NCI-H1930 (cell line): ENCODE data around the gene CPB2.
A peak's percentile ranks its signal among the peaks of the same experiment; 100 is the strongest.

Source experiments
- DNase-seq, 2 experiments: peaks; one replicate each; lab custom pipeline; 2025; lab: John Stamatoyannopoulos, UW

Gene CPB2

GRCh38 chr13:46104868-46105267, at the start of gene CPB2:
Gene CPB2, minus strand, starts transcription at chr13:46105033. Its CDS starts 24 bp downstream, at chr13:46105009.
- no peak for DNase-seq

GRCh38 chr13:46154136-46154801, 49.4 kb upstream of the CPB2 start:
- DNase-seq, result no peak

- DNase-seq, result no peak
These were observed 47.9 kb upstream of the CPB2 start for GRCh38 chr13:46152627-46153328.

GRCh38 chr13:46150134-46150693, 45.4 kb upstream of the CPB2 start:
- DNase-seq, result no peak

- DNase-seq, result no peak
These were observed 44.7 kb upstream of the CPB2 start for GRCh38 chr13:46149272-46150133.

- peak; percentile 42 to 54 for DNase-seq
These were observed 42.1 kb upstream of the CPB2 start for GRCh38 chr13:46146898-46147297.

GRCh38 chr13:46145950-46146349, 41.1 kb upstream of the CPB2 start:
- no peak for DNase-seq

GRCh38 chr13:46145135-46145534, 40.3 kb upstream of the CPB2 start:
- DNase-seq, result no peak

GRCh38 chr13:46143184-46143701, 38.4 kb upstream of the CPB2 start:
- DNase-seq, result peak; percentile 30 to 45

- DNase-seq, result peak; percentile 72 to 75
These were observed 37.9 kb upstream of the CPB2 start for GRCh38 chr13:46142776-46143175.

- no peak for DNase-seq
These were observed 35.2 kb upstream of the CPB2 start for GRCh38 chr13:46140044-46140443.

GRCh38 chr13:46137627-46138317, 32.9 kb upstream of the CPB2 start:
- no peak for DNase-seq

- DNase-seq, result no peak
These were observed 31.9 kb upstream of the CPB2 start for GRCh38 chr13:46136688-46137087.

- no peak for DNase-seq
These were observed 30.2 kb upstream of the CPB2 start for GRCh38 chr13:46134961-46135522.

- no peak for DNase-seq
These were observed 29.7 kb upstream of the CPB2 start for GRCh38 chr13:46134494-46134893.

GRCh38 chr13:46132109-46132508, 27.3 kb upstream of the CPB2 start:
- DNase-seq, result no peak

GRCh38 chr13:46131705-46132104, 26.9 kb upstream of the CPB2 start:
- DNase-seq, result no peak

- no peak for DNase-seq
These were observed 25.3 kb upstream of the CPB2 start for GRCh38 chr13:46129955-46130618.

GRCh38 chr13:46129124-46129523, 24.3 kb upstream of the CPB2 start:
- no peak for DNase-seq

- no peak for DNase-seq
These were observed 22.7 kb upstream of the CPB2 start for GRCh38 chr13:46127358-46128023.
